Progenitor cell of endocrine pancreas (in vitro differentiated cells): ENCODE data around the gene CRBN. TPM values are rescaled to one million over a fixed set of nuclear protein-coding genes. Genes with fewer than 3 reads are reported as not detected.

ENCODE experiments used
- DNase-seq: peaks from one replicate; pipeline ENCODE4 v3.0.0; 2021; ENCODE audit warnings: low spot score; ENCODE audit not compliant: unreplicated experiment
- H3K27ac Mint-ChIP-seq: 2 replicates; pipeline ENCODE4 v1.8.0; 2021; ENCODE audit warnings: mild to moderate bottlenecking, moderate library complexity, mixed read lengths
- H3K27me3 Mint-ChIP-seq: 2 replicates; pipeline ENCODE4 v1.8.0; 2021; ENCODE audit warnings: mixed read lengths
- H3K36me3 Mint-ChIP-seq: 2 replicates; pipeline ENCODE4 v1.8.0; 2022; ENCODE audit warnings: mixed read lengths; ENCODE audit not compliant: insufficient read depth
- H3K4me1 Mint-ChIP-seq: 2 replicates; pipeline ENCODE4 v1.8.0; 2021; ENCODE audit warnings: low read depth, mixed read lengths
- H3K4me3 Mint-ChIP-seq: 2 replicates; pipeline ENCODE4 v1.8.0; 2021; ENCODE audit warnings: low read depth, mild to moderate bottlenecking, moderate library complexity, mixed read lengths
- H3K9me3 Mint-ChIP-seq: 2 replicates; pipeline ENCODE4 v1.8.0; 2021; ENCODE audit warnings: low read depth, mixed read lengths
- CTCF ChIP-seq: fragments of 200-600 bp; sonication (generic); IDR thresholded peaks from one replicate; pipeline ENCODE4 v1.5.0; 2021; ENCODE audit warnings: antibody characterized with exemption, mild to moderate bottlenecking; ENCODE audit not compliant: unreplicated experiment
- total RNA-seq: library from RNA; stranded (reverse); gene quantifications from 2 replicates; pipeline ENCODE4 v1.2.1, GENCODE V29; 2021

The CRBN gene
- total RNA-seq, 1 donor from 2014 or later: 40.1 TPM

GRCh38 chr3:3113042-3113709 lies 66.3 kb downstream of the CRBN start:
- Mint-ChIP-seq H3K4me3 (no peak overlapping the region), H3K27me3 (peaks cover 14% of the 10 kb centered on the region), H3K27ac (no peak overlapping the region), H3K9me3 (no peaks in the 10 kb centered on the region), H3K36me3 (no peaks in the 10 kb centered on the region), H3K4me1 (peaks cover 10% of the 10 kb centered on the region)
- DNase-seq: no peak
- no peak for TF ChIP-seq CTCF

- TF ChIP-seq CTCF: no peak
- Mint-ChIP-seq H3K4me1 (peaks cover 10% of the 10 kb centered on the region), H3K36me3 (no peaks in the 10 kb centered on the region), H3K9me3 (no peaks in the 10 kb centered on the region), H3K27ac (no peak overlapping the region), H3K27me3 (peaks cover 14% of the 10 kb centered on the region), H3K4me3 (no peak overlapping the region)
- no peak for DNase-seq
These were observed 68.6 kb downstream of the CRBN start for GRCh38 chr3:3110749-3111361.

GRCh38 chr3:3110299-3110630 lies 69.2 kb downstream of the CRBN start, which contains the start of gene IL5RA:
Gene IL5RA, minus strand, starts transcription at chr3:3110374. Its CDS starts 5,390 bp downstream, at chr3:3104984.
- peaks cover 14% of the 10 kb centered on the region for H3K27me3 Mint-ChIP-seq
- no peaks in the 10 kb centered on the region for H3K9me3 Mint-ChIP-seq
- no peak within 1 kb of the TSS for H3K27ac Mint-ChIP-seq
- H3K4me3 Mint-ChIP-seq: no peak within 1 kb of the TSS
- DNase-seq: no peak
- TF ChIP-seq CTCF: no peak
- H3K36me3 Mint-ChIP-seq: no peaks in the 10 kb centered on the region
- peaks cover 10% of the 10 kb centered on the region for H3K4me1 Mint-ChIP-seq

- no peaks in the 10 kb centered on the region for H3K9me3 Mint-ChIP-seq
These were observed 69.8 kb downstream of the CRBN start for GRCh38 chr3:3109407-3110298.

More at GRCh38 chr3:3109407-3110298, 69.8 kb downstream of the CRBN start:
- no peak for TF ChIP-seq CTCF
- no peak overlapping the region for H3K4me3 Mint-ChIP-seq
- peaks cover 10% of the 10 kb centered on the region for H3K4me1 Mint-ChIP-seq
- peaks cover 14% of the 10 kb centered on the region for H3K27me3 Mint-ChIP-seq
- no peaks in the 10 kb centered on the region for H3K36me3 Mint-ChIP-seq
- no peak for DNase-seq
- H3K27ac Mint-ChIP-seq: no peak overlapping the region
